ENCODE results near the gene PSKH1.
"Not testable (repeated sequence)": the region's sequence is repeated elsewhere in the genome, so short reads cannot be mapped to it uniquely, and the experiment has no call there.

PSKH1 gene

GRCh38 chr16:67892375-67892774 lies 679 bp upstream of the PSKH1 start:
- DNase-seq: no peak

- no peak for DNase-seq
These were observed 817 bp downstream of the PSKH1 start for GRCh38 chr16:67893743-67894399.

- no peak for DNase-seq
These were observed 4.2 kb downstream of the PSKH1 start for GRCh38 chr16:67897231-67897630.

GRCh38 chr16:67901734-67902133 lies 8.7 kb downstream of the PSKH1 start:
- no peak for DNase-seq

GRCh38 chr16:67902831-67903230 lies 9.8 kb downstream of the PSKH1 start:
- DNase-seq: no peak

GRCh38 chr16:67907397-67908180 lies 14.5 kb downstream of the PSKH1 start:
- DNase-seq: no peak

- DNase-seq: no peak
These were observed 16.1 kb downstream of the PSKH1 start for GRCh38 chr16:67909056-67909742.

- DNase-seq: no peak
These were observed 17.1 kb downstream of the PSKH1 start for GRCh38 chr16:67910158-67910557.

- DNase-seq: no peak
These were observed 21.9 kb downstream of the PSKH1 start for GRCh38 chr16:67914758-67915495.

GRCh38 chr16:67915496-67915769 lies 22.4 kb downstream of the PSKH1 start:
- DNase-seq: not testable (repeated sequence)

- DNase-seq: no peak
These were observed 23.0 kb downstream of the PSKH1 start for GRCh38 chr16:67915831-67916723.

- no peak for DNase-seq
These were observed 24.2 kb downstream of the PSKH1 start for GRCh38 chr16:67917140-67917851.

- no peak for DNase-seq
These were observed 24.8 kb downstream of the PSKH1 start for GRCh38 chr16:67917852-67918236.

GRCh38 chr16:67919622-67920221 lies 26.7 kb downstream of the PSKH1 start:
- DNase-seq: peak in 1 of 2 experiments; percentile 8

GRCh38 chr16:67922221-67922620 lies 29.2 kb downstream of the PSKH1 start:
- no peak for DNase-seq

GRCh38 chr16:67922740-67923139 lies 29.7 kb downstream of the PSKH1 start:
- no peak for DNase-seq

GRCh38 chr16:67923414-67924116 lies 30.5 kb downstream of the PSKH1 start:
- DNase-seq: peak in 1 of 2 experiments; percentile 32

GRCh38 chr16:67924140-67924906 lies 31.3 kb downstream of the PSKH1 start:
- no peak for DNase-seq

GRCh38 chr16:67926181-67926750 lies 33.2 kb downstream of the PSKH1 start:
- DNase-seq: peak; percentile 31 to 37

Data from NCI-H187 (cell line).